GM13977 (cell line): ENCODE data around the gene SHOX.
"Not testable (repeated sequence)": the region's sequence is repeated elsewhere in the genome, so short reads cannot be mapped to it uniquely, and the experiment has no call there.

Experiments
- DNase-seq: peaks from one replicate; pipeline ENCODE4 v3.0.0; 2012; ENCODE audit warnings: low spot score
- CTCF ChIP-seq: IDR thresholded peaks from 2 replicates; pipeline ENCODE4 v1.5.1; 2012; ENCODE audit warnings: mild to moderate bottlenecking, control low read depth; ENCODE audit not compliant: insufficient read depth; ENCODE audit errors: extremely low read depth, missing control alignments
- in situ Hi-C: fragments of 300-500 bp; cut with MboI; formaldehyde crosslinking; loops from one replicate; pipeline ENCODE4 v1.12.0; 2022; ENCODE audit warnings: low sequenced_read_pairs, low pct_unique_long_range_greater_than_20kb, mixed read lengths, inconsistent platforms; ENCODE audit not compliant: unreplicated experiment

The SHOX gene

GRCh38 chrX:623599-624315, 6.8 kb upstream of the SHOX start:
- no peak for TF ChIP-seq CTCF
- DNase-seq, result no peak
- in situ Hi-C loops, result no loop called here

GRCh38 chrX:625137-625691, 5.4 kb upstream of the SHOX start:
- no peak for DNase-seq
- TF ChIP-seq CTCF, result no peak
- in situ Hi-C loops, result no loop called here

- in situ Hi-C loops, DNase-seq: not testable (repeated sequence)
These were observed 4.5 kb upstream of the SHOX start for GRCh38 chrX:626047-626446.

- no peak for DNase-seq
- in situ Hi-C loops, result no loop called here
- TF ChIP-seq CTCF, result no peak
These were observed 3.7 kb upstream of the SHOX start for GRCh38 chrX:626745-627509.

GRCh38 chrX:627510-627981, 3.0 kb upstream of the SHOX start:
- no peak for DNase-seq
- in situ Hi-C loops, result no loop called here
- TF ChIP-seq CTCF, result no peak

GRCh38 chrX:627995-628394, 2.6 kb upstream of the SHOX start:
- TF ChIP-seq CTCF, result no peak
- in situ Hi-C loops, result no loop called here

More at GRCh38 chrX:627995-628394, 2.6 kb upstream of the SHOX start:
- no peak for DNase-seq
